ENCODE data around the gene PTBP3.

PTBP3 gene

GRCh38 chr9:112168197-112168596, 165.2 kb downstream of the PTBP3 start:
- no peak for DNase-seq (ENCODE audit: low spot score)
- no peak for TF ChIP-seq CTCF (IDR thresholded peaks at IDR 0.05; ENCODE audit: extremely low read depth, insufficient read depth, missing control alignments)
- in situ Hi-C loops (cut with MboI; ENCODE audit: low pct_unique_long_range_greater_than_20kb, low sequenced_read_pairs, unreplicated experiment): no loop called here

All from GM13977 (cell line).